Measurements from ENCODE around the gene PINLYP.

Gene PINLYP

DNA sequence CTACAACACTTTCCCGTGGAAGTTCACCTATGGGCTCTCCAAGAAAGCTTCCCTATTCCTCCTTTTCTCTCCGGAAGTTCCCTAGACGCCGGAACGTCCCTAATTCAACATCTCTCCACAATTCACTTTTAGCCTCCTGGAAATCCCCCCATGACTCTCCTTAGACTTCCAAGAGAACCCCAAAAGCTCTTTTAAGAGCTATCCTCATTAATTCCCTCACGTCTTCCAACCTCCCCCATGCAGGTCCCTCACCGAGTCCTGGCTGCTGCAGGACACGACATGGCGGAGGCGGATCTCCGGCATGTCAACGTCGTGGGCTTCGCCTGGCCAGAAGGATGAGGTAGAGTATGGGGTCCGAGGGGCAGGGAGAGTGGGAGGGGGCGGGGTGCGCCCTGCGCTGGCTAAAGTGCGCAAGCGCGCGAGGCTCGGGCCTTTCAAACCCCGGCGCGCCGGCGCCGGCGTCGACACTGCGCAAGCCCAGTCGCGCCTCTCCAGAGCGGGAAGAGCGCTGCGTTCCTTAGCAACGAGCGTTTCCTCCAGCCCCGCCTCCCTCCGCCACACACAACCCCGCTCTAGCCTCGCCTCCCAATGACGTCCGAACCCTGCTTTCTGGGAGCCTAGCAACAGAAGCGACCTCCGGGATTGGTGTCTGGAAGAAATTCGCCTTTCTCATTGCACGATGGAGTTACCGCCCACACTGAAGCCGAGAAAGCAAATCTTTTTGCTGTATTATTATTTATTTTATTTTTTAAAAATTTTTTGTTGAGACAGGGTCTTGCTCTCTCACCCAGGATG is at the start of gene PINLYP, which contains the start of gene XRCC1:
Gene PINLYP (plus strand): TSS at position 646 of the 795 bp plus-strand sequence. CDS start 1,391 bp downstream, outside the sequence.
Gene XRCC1 (minus strand): TSS at position 372 of the 795 bp plus-strand sequence. CDS start 69 bp downstream, at position 303.
- H3K4me3 ChIP-seq (ENCODE audit: low read depth, low read length) = peak within 1 kb of the TSS; percentile 95
- TF ChIP-seq, protein P1, sequence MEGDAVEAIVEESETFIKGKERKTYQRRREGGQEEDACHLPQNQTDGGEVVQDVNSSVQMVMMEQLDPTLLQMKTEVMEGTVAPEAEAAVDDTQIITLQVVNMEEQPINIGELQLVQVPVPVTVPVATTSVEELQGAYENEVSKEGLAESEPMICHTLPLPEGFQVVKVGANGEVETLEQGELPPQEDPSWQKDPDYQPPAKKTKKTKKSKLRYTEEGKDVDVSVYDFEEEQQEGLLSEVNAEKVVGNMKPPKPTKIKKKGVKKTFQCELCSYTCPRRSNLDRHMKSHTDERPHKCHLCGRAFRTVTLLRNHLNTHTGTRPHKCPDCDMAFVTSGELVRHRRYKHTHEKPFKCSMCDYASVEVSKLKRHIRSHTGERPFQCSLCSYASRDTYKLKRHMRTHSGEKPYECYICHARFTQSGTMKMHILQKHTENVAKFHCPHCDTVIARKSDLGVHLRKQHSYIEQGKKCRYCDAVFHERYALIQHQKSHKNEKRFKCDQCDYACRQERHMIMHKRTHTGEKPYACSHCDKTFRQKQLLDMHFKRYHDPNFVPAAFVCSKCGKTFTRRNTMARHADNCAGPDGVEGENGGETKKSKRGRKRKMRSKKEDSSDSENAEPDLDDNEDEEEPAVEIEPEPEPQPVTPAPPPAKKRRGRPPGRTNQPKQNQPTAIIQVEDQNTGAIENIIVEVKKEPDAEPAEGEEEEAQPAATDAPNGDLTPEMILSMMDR (IDR thresholded peaks at IDR 0.05; ENCODE audit: low read depth, low read length) = no peak

DNA sequence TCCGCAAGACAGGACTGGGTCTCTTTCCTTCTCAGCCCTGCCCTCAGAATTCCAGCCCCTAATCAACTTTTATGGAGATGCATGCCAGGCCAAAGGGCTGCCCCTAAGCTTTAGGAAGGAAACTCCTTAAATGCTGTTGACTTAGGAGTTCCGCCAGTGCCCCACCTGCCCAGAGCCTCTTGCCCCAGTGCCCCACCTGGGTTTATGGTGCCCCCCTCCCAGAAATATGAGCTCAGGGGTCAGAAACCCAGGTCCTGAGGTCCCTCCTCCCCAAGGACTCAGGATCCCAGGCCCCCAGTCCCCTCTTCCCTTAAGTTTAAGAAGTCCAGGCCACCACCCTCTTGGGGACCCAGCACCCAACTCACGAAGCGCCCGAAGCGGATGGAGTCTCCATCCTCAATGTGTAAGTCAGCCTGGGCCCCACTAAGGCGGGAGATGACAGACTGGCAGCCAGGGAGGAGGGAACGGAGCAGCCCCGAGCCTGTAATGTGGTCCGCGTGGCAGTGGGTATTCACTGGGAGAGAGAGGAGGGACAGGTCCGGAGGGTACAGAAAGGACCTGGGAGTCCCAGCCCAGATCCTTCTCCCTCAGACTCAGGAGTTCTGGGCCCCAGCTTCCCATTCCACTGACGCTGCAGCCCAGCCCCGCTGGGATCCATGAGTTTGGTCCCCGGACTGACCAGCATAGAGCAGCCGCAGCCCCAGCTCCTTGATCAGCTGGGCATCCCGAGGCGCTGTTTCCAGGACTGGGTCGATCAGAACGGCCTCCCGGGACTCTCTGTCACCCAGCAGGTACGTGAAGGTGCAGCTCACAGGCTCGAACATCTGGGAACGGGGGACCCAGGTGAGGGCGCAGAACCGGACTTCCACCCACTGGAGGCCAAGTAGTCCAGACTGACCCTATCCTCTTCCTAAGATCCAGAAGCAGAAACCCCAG is 49.5 kb upstream of the PINLYP start:
- TF ChIP-seq, protein P1 (IDR thresholded peaks at IDR 0.05; ENCODE audit: low read depth, low read length) = no peak
- peak overlapping the region; percentile 92 for H3K4me3 ChIP-seq (ENCODE audit: low read depth, low read length)

DNA sequence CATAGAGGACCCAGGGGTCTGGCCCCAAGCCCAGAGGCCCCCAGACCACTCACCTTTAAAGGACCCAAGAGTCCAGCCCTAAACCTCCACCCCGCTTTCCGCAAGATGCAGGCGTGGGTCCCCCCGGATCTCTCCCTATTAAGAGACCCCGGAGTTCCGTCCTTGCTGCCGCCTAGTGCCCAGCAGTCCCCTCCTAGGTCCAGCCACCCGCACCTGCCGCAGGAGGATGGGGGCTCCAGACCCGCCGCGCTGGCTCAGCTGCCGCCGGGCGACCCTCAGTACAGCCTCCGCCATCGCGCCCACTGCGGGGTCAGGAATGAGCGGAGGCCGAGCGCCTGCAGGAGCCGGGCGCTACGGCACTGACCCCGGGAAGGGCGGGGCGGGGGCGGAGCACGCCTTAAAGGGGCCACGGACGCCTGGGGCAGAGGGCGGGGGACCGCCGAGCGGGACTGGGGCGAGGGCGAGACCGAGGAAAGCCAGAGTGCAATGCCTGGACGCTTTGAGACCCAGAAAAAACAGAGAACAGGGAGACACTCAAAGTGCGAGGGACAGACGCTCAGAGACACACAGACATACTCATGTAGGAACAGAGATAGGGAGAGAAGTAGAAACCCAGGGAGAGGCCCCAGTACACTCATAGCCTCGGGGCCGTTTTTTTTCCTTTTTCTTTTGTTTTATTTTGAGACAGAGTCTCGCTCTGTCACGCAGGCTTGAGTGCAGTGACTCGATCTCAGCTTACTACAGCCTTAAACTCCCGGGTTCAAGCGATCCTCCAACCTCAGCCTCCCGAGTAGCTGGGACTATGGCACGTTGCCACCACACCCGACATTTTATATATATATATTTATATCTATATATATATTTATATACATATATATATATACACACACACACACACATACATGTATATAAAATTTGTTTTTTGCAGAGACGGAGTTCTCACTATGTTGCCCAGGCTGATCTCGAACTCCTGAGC is 48.4 kb upstream of the PINLYP start, which contains the start of gene ETHE1:
Gene ETHE1 (minus strand): TSS at position 318 of the 976 bp plus-strand sequence. CDS start 24 bp downstream, at position 294.
- TF ChIP-seq, protein P1 (IDR thresholded peaks at IDR 0.05; ENCODE audit: low read depth, low read length) = no peak

DNA sequence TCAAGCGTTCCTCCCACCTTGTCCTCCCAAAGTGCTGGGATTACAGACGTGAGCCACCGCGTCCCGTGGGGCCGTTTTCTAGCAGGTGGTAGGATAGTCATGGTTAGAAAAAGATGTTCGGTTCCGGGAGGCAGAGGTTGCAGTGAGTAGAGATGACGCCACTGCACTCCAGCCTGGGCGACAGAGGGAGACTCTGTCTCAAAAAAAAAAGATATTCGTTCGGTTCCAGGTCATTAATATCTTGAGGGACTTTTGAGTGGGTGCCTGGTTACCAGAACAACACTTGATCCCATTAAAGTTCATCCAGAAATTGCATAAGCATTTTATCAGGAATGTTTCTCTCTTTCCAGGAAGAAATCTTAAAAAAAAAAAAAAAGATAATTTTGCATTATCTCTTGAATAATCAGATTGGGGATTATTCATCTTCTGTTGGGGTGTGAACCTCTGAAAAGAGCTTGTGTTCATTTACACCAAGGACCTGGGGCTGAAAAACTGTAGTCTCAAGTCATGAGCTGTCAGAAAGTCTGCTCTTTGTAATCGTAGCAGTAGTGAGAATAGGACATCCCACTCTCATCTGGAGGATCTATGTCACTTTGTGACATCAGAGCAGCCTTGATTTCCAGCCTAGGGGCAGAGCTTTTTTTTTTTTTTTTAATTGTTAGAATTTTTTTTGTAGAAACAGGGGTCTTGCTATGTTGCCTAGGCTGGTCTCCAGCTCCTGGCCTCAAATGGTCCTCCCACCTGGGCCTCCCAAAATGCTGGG is 47.6 kb upstream of the PINLYP start:
- H3K4me3 ChIP-seq (ENCODE audit: low read depth, low read length) = no peak overlapping the region

More for the DNA sequence above, 48.4 kb upstream of the PINLYP start, which contains the start of gene ETHE1:
- peak within 1 kb of the TSS; percentile 92 for H3K4me3 ChIP-seq (ENCODE audit: low read depth, low read length)

DNA sequence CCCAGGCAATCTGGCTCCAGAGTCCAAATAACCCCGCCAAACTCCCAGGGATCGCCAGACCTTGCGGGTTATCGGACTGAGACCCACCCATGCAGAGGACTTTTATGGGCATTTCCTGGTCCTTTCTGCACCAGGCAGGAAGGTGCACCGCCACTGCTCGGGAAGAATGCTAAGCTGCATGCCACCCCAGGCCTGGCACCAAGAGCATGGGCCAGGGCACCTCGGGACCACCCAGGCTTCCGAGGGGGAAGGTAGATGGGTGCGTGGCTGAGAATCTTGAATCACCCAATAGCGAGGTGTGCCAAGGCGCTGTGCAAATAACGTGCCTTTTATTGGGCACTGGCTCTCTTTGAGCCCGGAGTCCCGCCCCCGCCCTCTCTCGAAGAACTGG is 43.0 kb upstream of the PINLYP start:
- peak overlapping the region; percentile 66 for H3K4me3 ChIP-seq (ENCODE audit: low read depth, low read length)

More for the DNA sequence above, 47.6 kb upstream of the PINLYP start:
- TF ChIP-seq, protein P1 (IDR thresholded peaks at IDR 0.05; ENCODE audit: low read depth, low read length) = no peak

More for the DNA sequence above, 43.0 kb upstream of the PINLYP start:
- TF ChIP-seq, protein P1 (IDR thresholded peaks at IDR 0.05; ENCODE audit: low read depth, low read length) = no peak

Data from WI38 (cell line).